VCaP (cell line): ENCODE results near the gene SECISBP2L.

Experiments
- H3K27ac ChIP-seq: fragments of 450-650 bp; 2 replicates; pipeline ENCODE4 v1.5.1; 2017
- TF ChIP-seq, protein P1 (sequence below): fragments of 450-650 bp; conservative IDR thresholded peaks from 2 replicates; pipeline ENCODE4 v1.5.1; 2017; ENCODE audit warnings: mild to moderate bottlenecking, moderate library complexity

Gene SECISBP2L

DNA sequence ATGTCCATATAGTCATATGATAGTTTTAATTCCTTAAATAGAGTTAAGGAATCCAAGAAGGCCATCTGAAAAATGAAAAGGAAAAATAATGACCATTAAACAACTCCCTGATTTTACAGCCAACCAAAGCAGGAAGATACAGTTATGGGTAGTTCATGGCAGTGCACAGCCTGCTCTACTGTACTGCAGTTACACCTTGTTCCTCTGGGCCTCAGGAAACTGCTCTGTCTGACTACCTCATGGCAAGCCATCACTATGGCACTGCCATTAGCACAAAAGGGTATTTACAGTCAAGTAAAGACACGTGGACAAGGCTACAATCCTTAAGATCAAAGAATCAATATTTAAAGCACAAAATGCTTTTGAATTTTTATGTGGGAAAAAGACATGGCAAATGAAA is 19.5 kb downstream of the SECISBP2L start:
- H3K27ac ChIP-seq, result no peak overlapping the region
- TF ChIP-seq, protein P1, sequence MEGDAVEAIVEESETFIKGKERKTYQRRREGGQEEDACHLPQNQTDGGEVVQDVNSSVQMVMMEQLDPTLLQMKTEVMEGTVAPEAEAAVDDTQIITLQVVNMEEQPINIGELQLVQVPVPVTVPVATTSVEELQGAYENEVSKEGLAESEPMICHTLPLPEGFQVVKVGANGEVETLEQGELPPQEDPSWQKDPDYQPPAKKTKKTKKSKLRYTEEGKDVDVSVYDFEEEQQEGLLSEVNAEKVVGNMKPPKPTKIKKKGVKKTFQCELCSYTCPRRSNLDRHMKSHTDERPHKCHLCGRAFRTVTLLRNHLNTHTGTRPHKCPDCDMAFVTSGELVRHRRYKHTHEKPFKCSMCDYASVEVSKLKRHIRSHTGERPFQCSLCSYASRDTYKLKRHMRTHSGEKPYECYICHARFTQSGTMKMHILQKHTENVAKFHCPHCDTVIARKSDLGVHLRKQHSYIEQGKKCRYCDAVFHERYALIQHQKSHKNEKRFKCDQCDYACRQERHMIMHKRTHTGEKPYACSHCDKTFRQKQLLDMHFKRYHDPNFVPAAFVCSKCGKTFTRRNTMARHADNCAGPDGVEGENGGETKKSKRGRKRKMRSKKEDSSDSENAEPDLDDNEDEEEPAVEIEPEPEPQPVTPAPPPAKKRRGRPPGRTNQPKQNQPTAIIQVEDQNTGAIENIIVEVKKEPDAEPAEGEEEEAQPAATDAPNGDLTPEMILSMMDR, result no peak

DNA sequence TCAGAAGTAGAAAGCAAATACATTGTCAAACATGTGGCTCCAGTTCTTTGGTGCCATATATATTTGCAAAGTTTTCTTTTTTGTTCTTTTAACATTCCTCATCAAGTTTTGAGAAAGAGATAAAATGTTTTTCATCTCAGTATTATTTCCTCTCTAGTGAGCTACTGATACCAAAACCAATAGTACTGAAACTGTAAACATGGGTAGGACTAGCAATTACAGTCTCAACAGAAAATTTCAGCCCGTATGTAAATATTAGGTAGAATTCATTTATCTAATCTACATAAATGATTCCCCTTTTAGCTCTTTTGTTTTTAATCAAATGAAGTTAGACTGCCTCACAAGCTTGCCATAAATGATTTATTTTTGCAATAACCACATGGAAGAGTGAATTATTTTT is 21.4 kb downstream of the SECISBP2L start:
- no peak overlapping the region for H3K27ac ChIP-seq
- TF ChIP-seq, protein P1, result no peak

DNA sequence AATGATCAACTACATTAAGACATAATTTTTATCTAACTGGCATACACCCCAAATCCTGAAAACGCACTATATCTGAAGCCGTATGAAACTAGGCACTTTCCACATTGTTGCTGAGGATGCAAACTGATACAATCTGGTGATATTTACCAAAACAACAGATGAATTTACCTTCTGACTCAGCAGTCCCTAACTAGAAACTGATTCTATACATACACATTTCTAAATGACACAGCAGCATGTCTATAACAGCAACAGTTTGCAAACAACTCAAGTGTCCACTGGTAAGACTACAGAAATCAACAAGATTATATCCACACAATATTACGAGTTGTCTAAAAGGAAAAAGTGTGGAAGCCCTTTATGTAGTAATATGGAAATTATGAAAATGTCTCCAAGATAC is 22.9 kb downstream of the SECISBP2L start:
- H3K27ac ChIP-seq, result no peak overlapping the region
- TF ChIP-seq, protein P1, result no peak

DNA sequence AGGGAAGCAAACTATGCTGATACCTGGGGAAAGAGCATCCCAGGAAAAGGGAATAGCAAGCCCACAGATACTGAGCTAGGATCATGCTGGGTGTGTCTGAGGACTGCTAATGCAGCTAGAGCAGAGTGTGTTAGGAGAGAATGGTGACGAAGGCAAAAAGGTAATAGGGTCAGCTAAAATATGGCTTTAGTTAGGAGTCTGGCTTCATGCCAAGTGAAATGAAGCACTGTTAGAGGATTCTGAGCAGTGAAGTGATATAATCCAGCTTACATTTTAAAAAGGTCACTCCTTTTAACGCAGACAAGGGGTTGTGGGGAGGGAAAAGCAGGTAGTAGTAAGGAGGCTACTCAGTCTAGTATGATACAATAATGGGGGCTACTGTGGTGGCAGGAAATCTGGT is 30.4 kb downstream of the SECISBP2L start:
- TF ChIP-seq, protein P1, result no peak
- no peak overlapping the region for H3K27ac ChIP-seq

DNA sequence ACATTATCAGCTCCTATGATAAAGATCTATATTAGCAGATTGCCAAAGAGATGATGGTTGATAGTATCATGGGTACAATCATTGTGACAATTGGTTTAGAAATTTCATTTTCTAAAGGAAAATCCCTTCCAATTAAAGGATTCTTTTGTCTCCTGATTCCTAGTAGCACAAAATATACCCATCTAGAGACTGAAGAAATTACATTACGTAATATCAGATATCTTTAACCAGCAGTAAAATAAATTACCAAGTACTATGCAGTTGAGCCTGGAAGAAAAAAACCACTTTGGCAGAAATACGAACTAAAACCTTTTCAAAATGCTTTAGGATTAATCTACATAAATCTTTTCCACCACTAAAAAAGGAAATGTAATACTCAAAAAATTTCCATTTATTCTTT is 46.9 kb downstream of the SECISBP2L start:
- TF ChIP-seq, protein P1, result no peak
- no peak overlapping the region for H3K27ac ChIP-seq

DNA sequence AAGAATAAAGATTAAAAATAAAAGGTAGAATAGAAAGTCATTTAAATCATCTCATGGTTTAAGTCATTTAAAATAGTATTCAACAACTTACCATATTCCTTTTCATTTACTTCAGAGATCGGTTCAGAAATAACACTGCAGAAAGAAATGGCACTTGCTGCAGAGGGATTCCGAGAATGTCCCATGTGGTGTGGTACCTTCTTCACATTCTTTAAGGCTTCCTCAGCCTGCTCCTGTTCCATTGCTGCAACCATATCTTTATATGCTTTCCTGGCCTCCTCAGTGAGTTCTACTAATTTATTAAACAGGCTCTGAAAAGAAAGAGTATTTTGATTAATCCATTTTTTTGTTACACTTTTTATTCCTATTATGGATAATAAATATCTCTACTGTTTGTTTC is 50.0 kb downstream of the SECISBP2L start:
- peak overlapping the region; percentile 79 for H3K27ac ChIP-seq
- TF ChIP-seq, protein P1, result no peak

DNA sequence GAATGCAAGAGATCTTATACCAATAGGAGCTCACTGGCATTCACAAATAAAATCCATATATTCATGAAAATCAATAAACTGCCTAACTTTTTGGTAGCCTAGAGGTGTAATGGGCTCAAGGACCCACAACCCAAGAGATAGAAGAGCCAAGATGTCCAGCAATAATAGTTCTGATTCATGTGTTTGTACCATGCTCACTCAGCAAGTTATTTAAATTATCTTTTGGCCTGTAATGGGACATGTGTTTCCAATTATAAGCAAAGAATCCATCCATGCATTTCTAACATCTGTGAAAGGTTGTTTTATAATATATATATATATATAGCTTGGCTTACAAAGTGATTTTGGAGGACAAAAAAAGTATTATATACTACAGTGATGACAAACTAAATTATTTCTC is 52.9 kb downstream of the SECISBP2L start:
- H3K27ac ChIP-seq, result peak overlapping the region; percentile 79
- TF ChIP-seq, protein P1, result no peak

DNA sequence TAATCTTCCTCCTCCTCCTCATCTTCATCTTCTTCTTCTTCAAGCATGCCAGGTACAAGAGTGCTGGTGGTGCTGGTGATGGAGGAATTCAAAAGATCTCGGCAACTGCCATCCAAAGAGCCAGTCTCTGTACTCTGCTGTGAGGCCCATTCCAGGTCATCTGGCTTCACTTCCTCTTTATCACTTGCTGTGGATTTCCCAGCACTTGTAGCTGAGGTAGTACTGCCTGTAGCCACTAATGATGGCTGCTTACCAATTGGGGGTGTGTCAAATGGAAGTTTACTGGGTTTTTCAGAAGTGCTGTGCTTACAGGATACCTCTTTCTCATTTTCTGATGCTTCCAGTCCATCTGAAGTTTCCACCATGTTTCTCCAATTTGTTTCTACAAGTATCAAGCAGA is 53.7 kb downstream of the SECISBP2L start:
- TF ChIP-seq, protein P1, result no peak
- H3K27ac ChIP-seq, result peak overlapping the region; percentile 79; the same call in 1 of the 2 replicates
